Hepatocyte (in vitro differentiated cells): ENCODE results near the gene SPAM1. TPM values are rescaled to one million over a fixed set of nuclear protein-coding genes. Genes with fewer than 3 reads are reported as not detected.

Source experiments
- DNase-seq: peaks from one replicate; pipeline ENCODE4 v3.0.0-alpha.2; 2016; ENCODE audit warnings: low spot score
- H2AFZ ChIP-seq: fragments of 200-600 bp; sonication (generic); 2 replicates; pipeline ENCODE4 v1.6.0; 2016; ENCODE audit warnings: antibody characterized with exemption, mild to moderate bottlenecking
- H3K27ac ChIP-seq: fragments of 200-600 bp; sonication (generic); 2 replicates; pipeline ENCODE4 v1.5.1; 2016; ENCODE audit warnings: mild to moderate bottlenecking
- H3K27me3 ChIP-seq: fragments of 200-600 bp; sonication (generic); 2 replicates; pipeline ENCODE4 v1.6.1; 2016
- H3K36me3 ChIP-seq: fragments of 200-600 bp; sonication (generic); replicated peaks from 2 replicates; pipeline ENCODE4 v1.5.1; 2016; ENCODE audit warnings: low read depth; ENCODE audit not compliant: insufficient read depth
- H3K4me1 ChIP-seq: fragments of 200-600 bp; sonication (generic); 2 replicates; pipeline ENCODE4 v1.5.1; 2016; ENCODE audit warnings: mild to moderate bottlenecking, moderate library complexity; ENCODE audit not compliant: insufficient read depth
- H3K4me2 ChIP-seq: fragments of 200-600 bp; sonication (generic); 2 replicates; pipeline ENCODE4 v1.6.0; 2016
- H3K4me3 ChIP-seq: fragments of 200-600 bp; sonication (generic); 2 replicates; pipeline ENCODE4 v1.5.1; 2016; ENCODE audit warnings: mild to moderate bottlenecking
- H3K79me2 ChIP-seq: fragments of 200-600 bp; sonication (generic); 2 replicates; pipeline ENCODE4 v1.6.0; 2017; ENCODE audit warnings: mild to moderate bottlenecking
- H3K9me2 ChIP-seq: fragments of 200-600 bp; sonication (generic); replicated peaks from 2 replicates; pipeline ENCODE4 v1.6.0; 2017; ENCODE audit warnings: mild to moderate bottlenecking; ENCODE audit not compliant: insufficient read depth
- H3K9me3 ChIP-seq: fragments of 200-600 bp; sonication (generic); 2 replicates; pipeline ENCODE4 v1.5.1; 2016; ENCODE audit warnings: low read depth, mild to moderate bottlenecking
- H4K20me1 ChIP-seq: fragments of 200-600 bp; sonication (generic); 2 replicates; pipeline ENCODE4 v1.6.0; 2016; ENCODE audit warnings: mild to moderate bottlenecking; ENCODE audit not compliant: insufficient read depth, poor library complexity, severe bottlenecking
- CTCF ChIP-seq: fragments of 200-600 bp; sonication (generic); IDR thresholded peaks from 2 replicates; pipeline ENCODE4 v1.5.1; 2016; ENCODE audit warnings: antibody characterized with exemption, mild to moderate bottlenecking; ENCODE audit not compliant: poor library complexity
- EZH2 ChIP-seq: fragments of 200-600 bp; sonication (generic); IDR thresholded peaks from 2 replicates; pipeline ENCODE4 v1.6.1; 2016; ENCODE audit warnings: antibody characterized with exemption, mild to moderate bottlenecking, borderline replicate concordance
- EZH2phosphoT487 ChIP-seq: fragments of 200-600 bp; sonication (generic); IDR thresholded peaks from one replicate; pipeline ENCODE4 v1.6.1; 2018; ENCODE audit warnings: antibody characterized with exemption, mild to moderate bottlenecking, low read depth, moderate library complexity; ENCODE audit not compliant: unreplicated experiment, severe bottlenecking
- WGBS: methylation state at CpG from one replicate; pipeline ENCODE4 v1.1.6; 2016; ENCODE audit warnings: low lambda C conversion rate; ENCODE audit errors: missing lambda C conversion rate; 5-methylcytosine and 5-hydroxymethylcytosine counted together
- polyA plus RNA-seq: library from polyadenylated mRNA; unstranded; fragments of >200 nt; fragmentation: Nextera tagmentation; extraction: Ambion mirVana; gene quantifications from 2 replicates; pipeline ENCODE4 v1.2.1, GENCODE V29; 2016
- total RNA-seq: library from RNA; depleted of rRNA; stranded (reverse); fragments of >200 nt; gene quantifications from 2 replicates; pipeline ENCODE4 v1.2.3, GENCODE V29; 2014

Gene SPAM1, protein sequence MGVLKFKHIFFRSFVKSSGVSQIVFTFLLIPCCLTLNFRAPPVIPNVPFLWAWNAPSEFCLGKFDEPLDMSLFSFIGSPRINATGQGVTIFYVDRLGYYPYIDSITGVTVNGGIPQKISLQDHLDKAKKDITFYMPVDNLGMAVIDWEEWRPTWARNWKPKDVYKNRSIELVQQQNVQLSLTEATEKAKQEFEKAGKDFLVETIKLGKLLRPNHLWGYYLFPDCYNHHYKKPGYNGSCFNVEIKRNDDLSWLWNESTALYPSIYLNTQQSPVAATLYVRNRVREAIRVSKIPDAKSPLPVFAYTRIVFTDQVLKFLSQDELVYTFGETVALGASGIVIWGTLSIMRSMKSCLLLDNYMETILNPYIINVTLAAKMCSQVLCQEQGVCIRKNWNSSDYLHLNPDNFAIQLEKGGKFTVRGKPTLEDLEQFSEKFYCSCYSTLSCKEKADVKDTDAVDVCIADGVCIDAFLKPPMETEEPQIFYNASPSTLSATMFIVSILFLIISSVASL
- total RNA-seq (0.28 TPM in 1 of 2 replicates, not detected in the other), polyA plus RNA-seq (not detected in 2 replicates)

DNA sequence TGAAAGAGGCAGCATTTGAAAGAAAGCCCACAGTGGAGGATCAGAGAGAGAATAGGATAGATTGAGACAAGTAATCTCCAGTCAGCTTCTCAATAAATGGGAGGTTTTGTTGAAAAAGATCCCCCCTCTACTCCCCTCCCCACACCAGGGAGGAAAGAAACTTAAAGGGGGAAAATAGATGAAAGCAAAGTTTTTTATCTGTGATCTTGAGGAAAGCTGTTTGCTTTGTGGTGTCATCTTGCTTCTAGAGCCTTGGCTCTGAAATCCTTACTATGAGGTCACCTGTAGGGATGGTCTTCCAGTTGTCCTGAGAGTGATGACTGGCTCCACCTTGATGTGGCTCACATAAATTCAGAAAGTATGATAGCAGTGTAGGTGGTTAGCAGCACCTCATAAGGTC is at the start of gene SPAM1:
Gene SPAM1, plus strand, starts transcription at position 301 of the 400 bp plus-strand sequence. CDS start 28,330 bp downstream, outside the sequence.
- H3K27ac ChIP-seq = peak within 1 kb of the TSS; percentile 48

DNA sequence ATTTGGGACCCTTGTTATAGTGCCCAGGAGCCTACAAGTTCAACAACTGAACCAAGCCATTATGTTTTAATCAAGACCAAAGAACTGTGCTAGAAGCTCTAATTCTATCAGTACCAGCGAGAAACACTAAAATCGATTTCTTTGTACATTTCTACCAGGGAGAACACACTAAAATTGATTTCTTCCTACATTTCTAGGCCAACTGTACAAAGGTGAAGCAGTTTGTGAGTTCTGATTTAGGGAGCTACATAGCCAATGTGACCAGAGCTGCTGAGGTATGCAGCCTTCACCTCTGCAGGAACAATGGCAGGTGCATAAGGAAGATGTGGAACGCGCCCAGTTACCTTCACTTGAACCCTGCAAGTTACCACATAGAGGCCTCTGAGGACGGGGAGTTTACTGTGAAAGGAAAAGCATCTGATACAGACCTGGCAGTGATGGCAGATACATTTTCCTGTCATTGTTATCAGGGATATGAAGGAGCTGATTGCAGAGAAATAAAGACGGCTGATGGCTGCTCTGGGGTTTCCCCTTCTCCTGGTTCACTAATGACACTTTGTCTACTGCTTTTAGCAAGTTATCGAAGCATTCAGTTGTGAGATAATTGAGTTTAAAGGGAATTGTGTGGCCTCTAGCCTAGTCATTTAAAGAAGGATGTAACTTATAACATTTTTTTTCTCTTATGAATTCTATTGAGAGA is 48.3 kb upstream of the SPAM1 start:
- TF ChIP-seq EZH2phosphoT487 (no peak), CTCF (no peak), EZH2 (no peak)
- no peaks in the 10 kb centered on the region for H3K9me2 ChIP-seq
- H3K4me2 ChIP-seq = no peak overlapping the region
- H3K9me3 ChIP-seq = no peaks in the 10 kb centered on the region
- H3K4me1 ChIP-seq = no peaks in the 10 kb centered on the region
- WGBS = 84% methylated on average over 7 of the region's 7 CpGs
- no peaks in the 10 kb centered on the region for H3K79me2 ChIP-seq
- H3K4me3 ChIP-seq = no peak overlapping the region
- DNase-seq = no peak
- no peaks in the 10 kb centered on the region for H4K20me1 ChIP-seq
- H3K27ac ChIP-seq = no peak overlapping the region
- no peaks in the 10 kb centered on the region for H3K27me3 ChIP-seq
- no peak overlapping the region for H2AFZ ChIP-seq
- H3K36me3 ChIP-seq = no peaks in the 10 kb centered on the region

More for the DNA sequence above, at the start of gene SPAM1:
- no peaks in the 10 kb centered on the region for H3K36me3 ChIP-seq
- H3K79me2 ChIP-seq = no peaks in the 10 kb centered on the region
- H3K4me3 ChIP-seq = no peak within 1 kb of the TSS
- H2AFZ ChIP-seq = no peak within 1 kb of the TSS
- H3K9me3 ChIP-seq = no peaks in the 10 kb centered on the region
- H4K20me1 ChIP-seq = no peaks in the 10 kb centered on the region
- H3K27me3 ChIP-seq = no peaks in the 10 kb centered on the region
- H3K4me1 ChIP-seq = peaks cover 15% of the 10 kb centered on the region
- no peak for TF ChIP-seq EZH2
- H3K4me2 ChIP-seq = peak within 1 kb of the TSS; percentile 28
- no peaks in the 10 kb centered on the region for H3K9me2 ChIP-seq
- no peak for DNase-seq

GRCh38 chr7:123879628-123880027 is 45.4 kb upstream of the SPAM1 start:
- H3K27ac ChIP-seq = no peak overlapping the region
- no peaks in the 10 kb centered on the region for H3K79me2 ChIP-seq
- no peak overlapping the region for H3K4me3 ChIP-seq
- TF ChIP-seq EZH2 (no peak), EZH2phosphoT487 (no peak), CTCF (no peak)
- no peak overlapping the region for H3K4me2 ChIP-seq
- H3K27me3 ChIP-seq = no peaks in the 10 kb centered on the region
- H3K9me2 ChIP-seq = no peaks in the 10 kb centered on the region
- no peaks in the 10 kb centered on the region for H3K4me1 ChIP-seq
- no peaks in the 10 kb centered on the region for H3K36me3 ChIP-seq
- WGBS = 79% methylated on average over 4 of the region's 4 CpGs
- H3K9me3 ChIP-seq = no peaks in the 10 kb centered on the region
- DNase-seq = no peak
- H4K20me1 ChIP-seq = no peaks in the 10 kb centered on the region
- no peak overlapping the region for H2AFZ ChIP-seq

DNA sequence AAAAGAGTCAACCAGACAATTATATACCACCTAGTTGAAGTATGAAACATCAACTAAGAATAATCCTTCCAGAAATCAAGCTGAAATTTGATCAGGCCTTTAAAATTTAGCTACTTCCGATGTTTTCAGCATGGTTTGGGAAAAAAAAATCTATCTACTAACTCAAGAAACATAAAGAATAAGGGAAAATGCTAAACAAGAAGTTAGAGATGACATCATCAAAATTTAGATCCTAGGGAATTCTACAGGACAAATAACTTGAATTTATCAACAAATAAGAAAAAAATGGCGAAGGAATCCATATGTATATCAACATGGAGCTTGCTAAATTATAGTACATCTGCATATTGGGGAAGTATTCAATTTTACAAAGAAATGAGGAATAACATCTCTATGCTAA is 43.7 kb upstream of the SPAM1 start:
- TF ChIP-seq EZH2 (no peak), EZH2phosphoT487 (no peak), CTCF (no peak)
- 85% methylated on average over 2 of the region's 2 CpGs for WGBS
- no peak for DNase-seq
- Histone ChIP-seq H3K9me2 (no peaks in the 10 kb centered on the region), H3K4me2 (no peak overlapping the region), H3K9me3 (no peaks in the 10 kb centered on the region), H3K4me1 (no peaks in the 10 kb centered on the region), H3K4me3 (no peak overlapping the region), H3K27me3 (no peaks in the 10 kb centered on the region), H3K27ac (no peak overlapping the region), H3K79me2 (no peaks in the 10 kb centered on the region), H4K20me1 (no peaks in the 10 kb centered on the region), H2AFZ (no peak overlapping the region), H3K36me3 (no peaks in the 10 kb centered on the region)
